ENCODE data around the gene ZNF827. TPM values are rescaled to one million over a fixed set of nuclear protein-coding genes. Genes with fewer than 3 reads are reported as not detected.

The ZNF827 gene, protein sequence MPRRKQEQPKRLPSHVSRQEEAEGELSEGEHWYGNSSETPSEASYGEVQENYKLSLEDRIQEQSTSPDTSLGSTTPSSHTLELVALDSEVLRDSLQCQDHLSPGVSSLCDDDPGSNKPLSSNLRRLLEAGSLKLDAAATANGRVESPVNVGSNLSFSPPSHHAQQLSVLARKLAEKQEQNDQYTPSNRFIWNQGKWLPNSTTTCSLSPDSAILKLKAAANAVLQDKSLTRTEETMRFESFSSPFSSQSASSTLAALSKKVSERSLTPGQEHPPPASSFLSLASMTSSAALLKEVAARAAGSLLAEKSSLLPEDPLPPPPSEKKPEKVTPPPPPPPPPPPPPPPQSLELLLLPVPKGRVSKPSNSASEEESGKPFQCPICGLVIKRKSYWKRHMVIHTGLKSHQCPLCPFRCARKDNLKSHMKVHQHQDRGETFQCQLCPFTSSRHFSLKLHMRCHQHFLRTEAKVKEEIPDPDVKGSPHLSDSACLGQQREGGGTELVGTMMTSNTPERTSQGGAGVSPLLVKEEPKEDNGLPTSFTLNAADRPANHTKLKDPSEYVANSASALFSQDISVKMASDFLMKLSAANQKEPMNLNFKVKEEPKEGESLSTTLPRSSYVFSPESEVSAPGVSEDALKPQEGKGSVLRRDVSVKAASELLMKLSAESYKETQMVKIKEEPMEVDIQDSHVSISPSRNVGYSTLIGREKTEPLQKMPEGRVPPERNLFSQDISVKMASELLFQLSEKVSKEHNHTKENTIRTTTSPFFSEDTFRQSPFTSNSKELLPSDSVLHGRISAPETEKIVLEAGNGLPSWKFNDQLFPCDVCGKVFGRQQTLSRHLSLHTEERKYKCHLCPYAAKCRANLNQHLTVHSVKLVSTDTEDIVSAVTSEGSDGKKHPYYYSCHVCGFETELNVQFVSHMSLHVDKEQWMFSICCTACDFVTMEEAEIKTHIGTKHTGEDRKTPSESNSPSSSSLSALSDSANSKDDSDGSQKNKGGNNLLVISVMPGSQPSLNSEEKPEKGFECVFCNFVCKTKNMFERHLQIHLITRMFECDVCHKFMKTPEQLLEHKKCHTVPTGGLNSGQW
- 10 to 100 TPM; 27.5 to 37.4 (median 33.0) TPM for polyA plus RNA-seq (ENCODE audit: insufficient read length in 4 of 4)

DNA sequence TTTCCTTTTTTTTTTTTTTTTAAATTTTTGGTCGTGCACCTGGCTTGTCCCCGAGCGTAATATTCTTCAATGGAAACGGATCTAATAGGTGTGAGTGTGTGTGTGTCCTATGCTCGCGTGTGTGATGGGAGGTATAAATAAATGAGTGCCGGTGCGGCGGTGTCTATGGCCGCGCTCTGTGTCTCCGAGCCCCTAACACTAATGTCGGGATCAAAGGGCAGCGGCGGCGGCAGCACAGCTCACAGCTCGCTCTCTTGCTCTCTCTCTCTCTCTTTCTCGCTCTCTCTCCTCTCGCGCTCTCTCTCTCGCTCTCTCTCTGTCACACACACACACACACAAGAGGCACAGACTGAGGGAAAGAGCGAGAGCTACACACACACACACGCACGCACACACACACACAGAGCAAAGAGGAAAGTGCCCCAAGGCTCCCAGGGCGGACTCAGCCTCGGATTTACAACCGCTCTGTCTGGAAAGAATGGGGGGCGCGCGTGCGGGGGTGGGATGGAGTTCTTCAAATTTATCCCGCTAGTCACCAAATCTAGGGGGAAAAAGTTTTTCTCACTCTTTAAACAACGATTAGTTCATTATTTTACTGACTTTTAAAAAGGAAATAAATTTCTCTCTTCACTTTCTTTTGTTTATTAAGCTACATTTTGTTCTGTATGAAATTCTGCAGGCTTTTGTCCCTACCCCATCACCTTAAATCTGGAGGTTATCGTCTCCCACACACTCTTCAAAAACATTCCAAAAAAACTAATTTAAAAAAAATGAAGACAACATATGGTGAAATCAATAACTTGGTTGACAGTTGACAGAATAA is at the start of gene ZNF827:
Gene ZNF827, minus strand, starts transcription at position 206 of the 823 bp plus-strand sequence. CDS start 416 bp downstream, outside the sequence.
- DNase-seq (ENCODE audit: low read depth in 4 of 4, low spot score in 3 of 4) = peak in 3 of 4 donors; percentile 61 to 72 (median 70)

DNA sequence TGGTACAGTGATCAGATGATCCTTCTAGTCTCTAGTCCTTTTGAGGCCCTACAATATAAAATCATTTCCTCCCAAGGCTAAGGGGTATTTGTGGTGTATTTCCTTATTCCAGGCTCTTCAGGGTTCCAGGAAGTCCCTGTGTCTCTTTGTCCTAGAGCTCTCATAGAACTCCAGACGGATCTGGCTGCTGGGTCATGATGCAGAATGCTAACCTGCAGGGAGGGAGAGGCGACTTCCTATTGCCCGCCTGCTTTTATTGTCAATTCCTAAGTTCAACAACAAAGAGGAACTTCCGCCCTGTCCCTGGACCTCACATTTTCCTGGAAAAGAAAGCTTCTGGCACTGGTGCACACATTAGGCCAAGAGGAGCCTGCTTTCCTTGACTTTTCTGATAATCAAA is 45.9 kb upstream of the ZNF827 start:
- no peak for DNase-seq (ENCODE audit: low read depth in 4 of 4, low spot score in 3 of 4)

DNA sequence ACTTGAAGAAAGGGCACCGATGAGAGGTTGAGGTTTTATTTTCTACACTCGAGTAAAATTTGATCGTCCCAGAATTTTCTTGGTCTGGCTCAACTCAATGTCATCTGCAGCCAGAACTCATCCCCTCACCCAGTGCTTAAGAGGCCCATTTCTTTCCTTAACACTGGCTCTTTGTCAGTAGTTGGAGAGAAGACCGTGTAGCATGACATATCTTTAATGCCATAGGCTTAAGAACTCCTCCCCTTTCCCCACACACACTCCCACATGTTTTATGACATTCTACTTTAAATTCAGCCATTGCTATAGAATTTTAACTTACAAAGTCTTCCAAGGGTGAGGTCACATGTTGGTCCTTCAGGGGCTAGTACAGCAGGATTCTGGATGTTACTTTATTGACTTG is 44.2 kb upstream of the ZNF827 start:
- no peak for DNase-seq (ENCODE audit: low read depth in 4 of 4, low spot score in 3 of 4)

DNA sequence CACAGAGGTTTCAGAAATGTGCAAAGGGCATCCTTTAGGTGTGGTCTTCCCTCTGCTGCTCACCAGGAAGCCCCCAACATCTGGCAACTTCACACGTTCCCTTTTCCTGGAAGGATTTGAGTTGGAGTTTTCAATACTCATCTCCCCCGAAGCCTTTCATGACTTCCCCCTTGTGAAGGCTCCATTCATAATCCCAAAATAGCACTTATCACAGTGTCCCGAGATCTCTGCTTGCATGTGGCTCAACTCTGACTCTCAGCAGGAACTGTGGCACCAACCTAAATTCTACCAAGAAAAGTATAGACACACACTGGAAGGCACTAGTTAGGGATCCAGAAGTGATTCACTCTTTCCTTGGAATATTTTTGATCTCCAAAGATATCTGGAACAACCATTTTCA is 40.5 kb upstream of the ZNF827 start:
- DNase-seq (ENCODE audit: low read depth in 4 of 4, low spot score in 3 of 4) = no peak

DNA sequence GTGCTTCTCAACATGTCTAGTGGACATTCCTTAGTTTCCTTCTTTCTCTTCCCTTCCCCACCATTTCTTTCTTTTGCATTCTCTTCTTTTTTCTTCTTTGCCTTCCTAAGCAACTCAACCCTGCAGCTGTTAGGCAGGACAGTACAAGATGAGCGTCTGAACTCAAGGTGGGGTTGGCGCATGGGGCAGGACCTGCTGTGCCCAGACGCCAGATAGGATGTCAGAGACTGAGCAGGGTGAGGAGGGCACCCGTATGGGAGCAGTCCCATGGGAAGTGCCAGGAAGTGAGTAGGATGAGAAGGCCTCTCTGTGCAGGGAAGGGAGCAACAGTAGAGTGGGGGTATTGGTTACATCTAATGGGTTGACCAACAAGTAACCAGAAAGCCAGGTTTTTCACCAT is 38.1 kb upstream of the ZNF827 start:
- no peak for DNase-seq (ENCODE audit: low read depth in 4 of 4, low spot score in 3 of 4)

DNA sequence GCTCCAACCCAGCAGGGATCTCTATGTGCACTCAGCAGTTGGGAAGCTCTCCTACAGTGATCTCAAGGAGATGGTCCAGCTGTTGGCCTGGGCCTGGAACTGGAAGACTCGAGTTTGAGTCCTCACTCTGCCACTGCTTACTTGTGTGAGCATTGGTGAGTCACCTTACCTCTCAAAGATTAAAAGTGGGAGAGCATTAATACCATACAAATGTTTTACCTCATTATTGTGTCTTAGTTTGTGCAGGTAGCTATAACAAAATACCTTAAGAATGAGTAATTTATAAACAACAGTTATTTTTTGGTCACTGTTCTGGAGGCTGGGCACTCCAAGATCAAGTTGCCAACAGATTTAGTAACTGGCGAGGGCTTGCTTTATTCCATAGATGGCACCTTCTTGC is 21.4 kb upstream of the ZNF827 start:
- DNase-seq (ENCODE audit: low read depth in 4 of 4, low spot score in 3 of 4) = no peak

DNA sequence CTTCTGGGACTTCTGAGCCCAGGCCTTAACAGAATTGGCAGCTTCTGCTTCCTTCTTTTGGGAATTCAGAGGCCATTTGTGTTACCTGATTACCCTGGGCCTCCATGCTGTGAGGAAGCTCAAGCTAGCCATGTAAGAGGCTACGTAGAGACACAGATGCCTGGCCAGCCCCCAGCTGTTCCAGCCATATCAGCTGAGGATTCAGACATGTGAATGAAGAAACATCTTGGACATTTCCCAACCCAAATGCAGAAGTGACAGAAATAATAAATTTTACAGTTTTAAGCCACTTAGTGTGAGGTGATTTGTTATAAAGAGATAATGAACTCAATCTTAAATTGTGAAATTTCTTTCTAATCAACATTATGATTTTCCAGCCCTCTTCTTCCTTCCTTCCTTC is 18.7 kb upstream of the ZNF827 start:
- DNase-seq (ENCODE audit: low read depth in 4 of 4, low spot score in 3 of 4) = no peak

DNA sequence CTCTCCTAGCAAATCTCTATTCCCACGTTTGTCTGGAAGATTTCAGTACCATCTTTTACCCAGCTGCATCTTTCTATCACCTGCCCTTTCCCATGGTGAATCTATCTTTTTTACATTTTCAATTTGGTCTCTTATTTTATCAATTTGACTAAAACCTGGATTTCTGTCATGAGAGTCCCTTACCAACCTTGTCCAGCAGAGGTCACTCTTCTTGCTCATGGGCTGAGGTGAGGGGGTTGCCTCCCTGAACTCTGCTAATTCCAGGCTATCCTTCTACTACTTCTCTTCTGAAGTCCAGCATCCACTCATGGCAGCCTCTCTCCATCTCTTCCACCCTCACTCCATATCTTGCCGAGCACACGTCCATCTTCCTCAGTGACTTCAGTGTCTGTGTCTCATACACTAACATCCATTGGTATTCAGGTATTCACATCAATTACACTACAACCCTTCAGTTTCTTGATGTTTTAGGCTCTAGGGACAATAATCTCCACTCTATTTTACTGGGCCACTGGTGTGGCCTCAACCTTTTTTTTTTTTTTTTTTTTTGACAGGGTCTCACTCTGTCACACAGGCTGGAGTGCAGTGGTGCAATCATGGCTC is 17.8 kb upstream of the ZNF827 start:
- peak in 2 of 4 donors; percentile 16 to 20 for DNase-seq (ENCODE audit: low read depth in 4 of 4, low spot score in 3 of 4)

DNA sequence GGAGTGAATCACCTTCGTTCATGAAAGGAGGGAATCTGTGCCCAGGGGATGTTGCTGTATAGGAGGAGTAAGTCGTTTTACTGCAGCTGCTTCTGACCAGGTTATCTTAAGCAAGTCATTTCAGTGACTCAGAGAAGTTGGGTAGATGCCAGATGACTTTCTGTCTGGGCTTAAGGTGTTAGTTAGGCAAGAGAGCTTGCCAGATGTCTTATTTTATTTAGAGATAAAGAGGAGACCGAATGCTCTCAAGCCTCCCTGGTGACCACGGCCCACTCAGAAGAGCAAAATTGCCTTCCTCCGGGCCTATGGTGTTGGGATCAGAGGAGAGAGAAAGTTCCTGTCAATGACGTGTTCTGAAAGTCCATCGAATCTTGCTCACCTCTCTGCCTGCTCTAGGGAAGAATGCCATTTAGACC is 16.3 kb upstream of the ZNF827 start:
- DNase-seq (ENCODE audit: low read depth in 4 of 4, low spot score in 3 of 4) = no peak

DNA sequence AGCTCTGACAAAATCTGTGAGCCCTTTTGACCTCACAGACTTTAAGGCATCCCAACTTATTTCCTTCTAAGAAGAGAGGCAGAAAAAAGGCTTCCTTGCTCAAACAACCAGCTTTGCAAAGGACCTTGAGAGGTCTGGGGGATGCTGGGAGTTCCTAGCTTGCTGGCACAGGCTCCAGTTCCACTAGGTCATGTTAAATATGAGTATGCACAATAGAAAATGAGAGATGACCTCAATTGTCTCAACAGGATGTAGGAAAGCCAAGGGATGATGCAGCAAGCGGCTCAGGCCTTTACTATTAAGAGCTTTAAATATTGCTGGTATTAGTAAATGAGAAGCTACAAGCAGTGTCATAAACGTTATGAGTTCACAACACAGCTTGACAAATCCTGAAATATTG is 13.3 kb upstream of the ZNF827 start:
- no peak for DNase-seq (ENCODE audit: low read depth in 4 of 4, low spot score in 3 of 4)

DNA sequence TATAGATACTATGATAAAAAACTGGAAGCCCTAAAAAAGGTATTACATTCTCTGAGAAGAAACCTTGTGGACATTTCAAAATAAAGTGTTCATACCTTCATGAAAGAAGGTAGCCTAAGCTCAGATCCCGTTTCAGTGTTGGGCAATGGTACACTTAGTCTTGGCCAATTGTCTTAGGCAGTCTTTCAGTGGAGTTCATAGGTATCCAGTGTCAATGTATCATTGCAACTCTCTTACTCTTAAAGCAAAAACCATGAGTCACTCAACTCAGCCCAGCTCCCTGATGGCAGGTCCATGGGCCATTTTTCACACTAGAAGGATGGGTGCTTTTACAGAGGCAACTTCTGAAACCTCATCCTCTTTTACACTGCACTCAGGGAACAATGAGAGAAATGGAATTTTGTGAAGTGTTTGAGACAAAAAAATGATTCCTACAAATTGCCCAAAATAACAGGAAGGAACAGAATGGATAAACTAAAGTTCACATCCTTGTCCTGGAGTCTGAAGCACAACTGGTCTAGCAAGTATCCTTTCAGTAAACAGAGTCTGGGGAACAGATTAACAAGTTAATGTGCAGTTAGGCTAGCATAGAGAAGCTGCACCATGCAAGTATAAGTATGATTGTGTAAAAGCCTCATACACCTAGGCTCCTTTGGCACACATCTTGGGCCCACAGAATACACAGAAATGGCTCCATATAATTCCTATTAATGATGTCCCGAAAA is 7.0 kb upstream of the ZNF827 start:
- no peak for DNase-seq (ENCODE audit: low read depth in 4 of 4, low spot score in 3 of 4)

DNA sequence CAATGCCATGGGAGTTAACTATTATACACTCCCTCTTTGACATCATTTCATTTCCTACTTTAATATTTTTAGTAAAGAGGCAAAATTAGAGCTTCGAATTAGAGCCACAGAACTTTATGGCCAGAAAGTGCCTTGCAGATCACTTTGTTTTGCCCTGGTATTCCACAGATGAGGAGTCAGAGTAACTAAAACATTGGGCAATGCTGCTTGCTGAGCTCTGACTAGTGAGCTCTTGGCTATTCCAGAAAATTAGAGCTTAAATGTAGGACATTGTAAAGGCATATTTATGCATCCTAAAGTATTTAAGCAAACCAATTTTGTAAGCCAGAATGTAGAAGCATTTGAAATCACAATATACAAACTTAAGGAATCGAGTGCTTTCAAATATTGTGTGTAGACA is 6.3 kb upstream of the ZNF827 start:
- no peak for DNase-seq (ENCODE audit: low read depth in 4 of 4, low spot score in 3 of 4)

DNA sequence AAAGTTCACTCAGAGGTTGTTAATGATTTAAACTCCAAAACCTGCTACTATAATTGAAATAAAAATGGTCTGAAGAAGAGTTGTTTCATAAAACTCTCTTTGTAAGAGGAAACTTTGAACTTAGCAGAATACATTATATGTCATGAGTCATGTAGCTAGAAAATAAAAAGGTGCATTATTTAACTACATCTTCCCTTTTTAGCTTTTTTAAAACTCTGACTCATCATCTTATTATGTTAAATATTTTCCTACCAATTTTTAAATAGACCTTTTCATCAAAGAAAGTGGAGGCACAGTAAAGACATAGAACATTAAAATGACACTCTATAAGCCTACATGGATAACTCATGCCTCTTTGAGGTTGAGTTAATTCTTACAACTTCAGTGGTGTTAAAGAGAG is 1.2 kb upstream of the ZNF827 start:
- no peak for DNase-seq (ENCODE audit: low read depth in 4 of 4, low spot score in 3 of 4)

DNA sequence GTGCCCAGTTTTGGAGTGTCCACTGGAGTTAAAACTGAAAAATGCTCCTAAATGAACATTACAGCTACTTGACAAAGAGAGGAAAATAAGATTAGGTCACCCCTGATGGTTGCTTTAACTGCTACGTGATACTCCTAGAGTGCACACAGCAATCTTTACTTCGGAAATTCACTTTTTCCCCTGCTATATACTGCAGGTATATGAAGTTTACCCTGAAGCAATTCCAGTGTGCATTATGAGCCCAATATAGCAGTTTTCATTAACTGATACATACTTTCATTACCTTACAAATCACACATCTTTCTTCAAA is 773 bp upstream of the ZNF827 start:
- DNase-seq (ENCODE audit: low read depth in 4 of 4, low spot score in 3 of 4) = no peak

DNA sequence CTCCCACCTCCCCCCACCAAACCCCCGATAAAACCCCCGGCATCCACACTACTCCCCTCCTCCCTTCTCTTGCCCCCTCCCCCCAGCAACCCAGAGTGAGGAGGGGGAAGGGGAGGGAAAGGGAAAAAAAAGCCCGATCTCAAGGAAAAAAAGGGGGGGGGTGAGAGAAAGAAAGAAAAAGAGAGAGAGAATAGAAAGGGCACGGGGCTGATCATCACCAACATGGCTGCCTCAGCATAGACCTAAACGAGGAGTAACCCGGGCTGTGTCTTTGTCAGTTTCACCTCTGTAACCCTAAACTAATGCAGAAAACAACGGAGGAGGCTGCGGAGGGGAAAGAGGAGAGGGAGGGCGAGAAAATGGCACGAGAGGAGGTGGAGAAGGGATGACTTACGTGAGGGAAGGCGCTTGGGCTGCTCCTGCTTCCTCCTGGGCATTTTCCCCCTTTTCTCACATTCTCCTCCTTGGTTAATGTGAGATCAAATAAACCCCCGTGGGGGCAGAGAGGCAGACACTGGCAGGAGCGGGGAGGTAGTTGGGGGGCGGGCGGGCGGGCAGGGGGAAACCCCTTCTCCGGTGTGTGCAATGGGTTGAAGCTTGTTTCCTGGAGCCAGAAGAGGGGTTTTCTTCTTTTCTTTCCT is 532 bp downstream of the ZNF827 start:
- peak in 1 of 4 donors; percentile 48 for DNase-seq (ENCODE audit: low read depth in 4 of 4, low spot score in 3 of 4)

DNA sequence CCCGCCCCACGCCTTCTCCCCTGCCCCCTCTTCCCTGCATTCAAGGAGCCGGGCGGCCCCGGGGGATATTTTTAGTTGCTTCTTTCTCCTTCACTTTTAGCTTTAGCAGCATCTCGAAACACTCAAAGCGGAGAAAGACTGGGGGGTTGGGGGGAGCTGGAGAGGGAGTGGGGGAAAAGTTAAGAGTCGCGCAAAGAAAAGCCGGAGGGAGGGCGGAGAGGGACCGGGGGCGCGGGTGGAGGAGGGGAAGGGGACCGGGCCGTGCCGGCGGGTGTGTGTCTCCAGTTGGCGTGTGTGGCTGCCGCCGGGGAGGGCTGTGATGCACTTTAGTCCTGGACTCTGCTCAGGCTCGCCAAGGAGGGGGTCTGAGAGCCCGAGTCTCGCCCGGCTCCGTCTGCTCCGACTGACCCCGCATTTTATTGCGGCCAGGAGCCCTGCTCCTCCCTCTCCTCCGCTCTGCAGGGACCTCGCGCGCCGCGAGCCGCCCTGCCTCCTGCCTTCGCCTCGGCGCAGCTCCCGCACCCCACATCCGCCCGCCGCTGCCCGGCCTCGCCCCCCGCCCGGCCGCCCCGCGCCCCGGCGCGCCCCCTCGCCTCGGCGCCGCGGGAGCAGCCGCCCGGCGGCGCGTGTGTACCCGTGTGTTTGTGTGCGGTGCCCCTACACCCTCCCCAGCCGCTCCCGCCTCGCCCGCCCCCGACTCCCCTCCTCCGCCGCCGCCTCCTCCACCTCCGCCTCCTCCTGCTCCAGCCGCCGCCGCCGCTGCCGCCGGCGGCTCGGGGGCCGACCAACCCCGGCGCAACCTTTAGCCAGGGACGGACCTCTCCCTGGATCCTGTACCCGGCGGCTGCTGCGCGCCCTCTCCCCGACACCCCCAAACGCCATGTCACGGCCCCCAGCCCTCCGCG is 1.4 kb downstream of the ZNF827 start:
- DNase-seq (ENCODE audit: low read depth in 4 of 4, low spot score in 3 of 4) = peak; percentile 60 to 76 (median 68)

DNA sequence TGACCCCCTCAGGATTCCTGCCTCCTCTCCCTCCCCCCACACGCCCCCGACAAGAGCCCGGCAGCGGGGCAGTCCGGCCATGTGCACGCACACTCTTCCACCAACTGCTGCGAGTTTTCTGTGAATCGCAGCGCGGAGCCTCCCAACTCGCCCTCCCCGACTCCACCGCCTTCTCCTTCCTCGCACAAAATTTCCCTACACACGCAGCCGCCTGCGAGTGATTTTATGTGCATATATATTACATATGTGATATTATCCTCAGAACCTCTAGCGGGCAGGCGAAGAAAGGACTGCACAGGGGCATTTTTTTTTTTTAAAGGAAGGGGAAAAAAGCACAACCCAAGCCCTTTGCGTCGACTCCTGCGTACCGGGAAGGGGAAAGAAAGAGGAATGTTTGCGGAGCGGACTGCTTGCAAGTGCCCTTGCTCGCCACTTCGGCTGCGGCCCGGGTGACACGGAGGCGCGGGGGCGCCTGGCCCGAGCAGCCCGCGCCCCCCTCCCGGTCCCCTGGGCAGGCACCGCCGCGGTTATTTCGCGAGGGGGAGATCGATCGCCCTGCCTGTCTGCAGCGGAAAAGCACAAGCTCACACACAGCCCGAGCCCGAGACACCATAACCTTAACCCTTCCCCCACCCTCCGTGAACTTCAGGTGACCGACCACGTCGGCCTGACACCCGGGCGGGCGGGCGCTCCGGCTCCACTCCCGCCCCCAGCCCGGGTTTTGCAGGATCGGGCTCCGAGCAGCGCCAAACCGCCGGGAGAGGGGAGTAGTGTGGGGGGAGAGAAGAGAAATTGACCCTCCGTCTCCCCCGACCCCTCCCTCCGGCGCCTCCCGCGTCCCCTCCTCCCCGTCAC is 2.3 kb downstream of the ZNF827 start:
- peak in 3 of 4 donors; percentile 47 to 77 (median 70) for DNase-seq (ENCODE audit: low read depth in 4 of 4, low spot score in 3 of 4)

Measured in right renal pelvis (tissue), 4 donors.